Thyroid gland (tissue), 4 donors: ENCODE data around the gene HELZ.

Experiments
- CTCF ChIP-seq, 6 experiments: fragments of 200-600 bp in 3 of 6; fragments of 450-650 bp in 3 of 6; sonication (generic) in 3 of 6; IDR thresholded peaks; one replicate each; pipeline ENCODE4 v1.5.1; 2016 to 2019; ENCODE audit warnings: antibody characterized with exemption in 6 of 6, mild to moderate bottlenecking in 2 of 6, inconsistent platforms in 1 of 6, moderate library complexity in 1 of 6
- POLR2A ChIP-seq, 2 donors: fragments of 450-650 bp; IDR thresholded peaks; one replicate each; pipeline ENCODE4 v1.6.1; 2017; ENCODE audit warnings: antibody characterized with exemption in 2 of 2, mild to moderate bottlenecking in 2 of 2, moderate library complexity in 1 of 2

GRCh38 chr17:67150826-67151225 is 94.2 kb downstream of the HELZ start:
- TF ChIP-seq POLR2A (IDR thresholded peaks at IDR 0.05) (no peak), CTCF (IDR thresholded peaks at IDR 0.05) (no peak)
